Adrenal gland (tissue), 5 donors: ENCODE data around the gene BEST2.

Source experiments
- CTCF ChIP-seq, 6 experiments: fragments of 450-650 bp in 4 of 6; fragments of 200-600 bp in 2 of 6; sonication (generic) in 1 of 6; IDR thresholded peaks; 1 replicate in 5 of 6; 2 replicates in 1 of 6; pipeline versions ENCODE4 v1.5.1 to v1.8.0; 2016 to 2021; ENCODE audit warnings: antibody characterized with exemption in 6 of 6, mild to moderate bottlenecking in 2 of 6, moderate library complexity in 1 of 6
- POLR2A ChIP-seq, 2 donors: fragments of 450-650 bp; IDR thresholded peaks; one replicate each; pipeline ENCODE4 v1.6.1; 2017; ENCODE audit warnings: antibody characterized with exemption in 2 of 2, mild to moderate bottlenecking in 2 of 2, moderate library complexity in 1 of 2
- donor health status: DM: no; HTN: no; CAD: no.

DNA sequence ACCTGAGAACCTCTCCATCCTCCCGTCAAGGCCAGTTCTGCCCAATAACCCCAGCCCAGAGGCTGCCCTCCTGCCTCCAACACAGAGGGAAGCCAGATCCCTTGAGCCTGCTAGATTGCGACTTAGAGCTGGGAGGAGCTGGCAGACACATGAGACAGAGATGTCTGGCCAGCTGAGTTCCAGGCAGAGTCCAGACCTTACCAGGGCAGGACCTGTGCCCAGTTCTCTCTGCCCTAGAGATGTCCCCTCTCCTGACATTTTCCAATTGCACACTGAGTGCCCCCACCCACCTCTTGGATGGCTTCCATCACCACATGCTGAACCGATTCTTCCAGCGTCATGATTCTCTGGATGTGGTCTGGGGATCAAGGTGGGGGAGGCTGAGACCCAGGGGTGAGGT, 20.7 kb downstream of the BEST2 start:
- TF ChIP-seq POLR2A (IDR thresholded peaks at IDR 0.05) (no peak), CTCF (IDR thresholded peaks at IDR 0.05) (no peak)
